ENCODE measurements around the gene PUSL1.
A peak's percentile ranks its signal among the peaks of the same experiment; 100 is the strongest.

PUSL1 gene

DNA sequence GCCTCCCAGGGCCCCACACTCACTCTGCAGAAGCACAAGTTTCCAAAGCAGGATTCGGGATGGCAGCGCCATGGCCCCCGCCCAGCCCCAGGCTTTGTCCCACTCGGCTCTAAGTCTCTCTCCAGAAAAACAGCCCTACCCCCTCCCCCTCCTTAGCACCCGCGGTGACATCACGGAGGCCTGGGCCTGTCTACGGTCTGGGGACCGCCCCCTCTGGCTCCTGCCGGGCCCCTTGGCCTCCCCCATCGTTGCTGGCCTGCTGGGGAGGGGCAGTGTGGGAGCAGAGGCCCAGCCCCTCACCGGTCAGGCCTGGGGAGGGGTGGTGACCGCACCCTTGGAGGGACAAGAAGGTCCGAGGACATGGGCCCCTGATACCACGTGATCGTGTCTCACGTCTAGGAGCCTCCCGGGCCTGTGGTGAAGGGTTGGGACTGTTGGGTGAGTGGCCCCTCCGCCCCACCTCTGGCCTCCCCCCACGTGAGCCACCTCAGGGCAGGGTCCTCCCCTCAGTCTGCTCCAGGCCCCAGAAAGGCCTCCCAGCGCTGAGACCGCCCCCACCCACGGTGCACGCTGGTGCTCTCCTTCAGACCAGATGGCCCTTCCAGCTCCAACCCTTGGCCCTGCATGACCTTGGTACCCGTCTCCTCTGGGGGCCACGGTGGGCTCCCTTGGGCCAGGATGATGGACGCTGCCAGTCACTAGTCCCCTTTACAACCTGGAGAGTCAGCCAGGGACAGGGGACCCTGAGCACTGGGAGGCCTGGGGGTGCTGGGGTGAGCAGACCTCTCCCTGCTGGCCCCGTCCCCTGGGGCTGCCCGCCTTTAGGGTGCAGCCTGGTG is 50.3 kb downstream of the PUSL1 start, which contains the start of gene MXRA8:
MXRA8 (minus strand) TSS at position 123 of the 839 bp plus-strand sequence; CDS start at position 72, 51 bp downstream.
- Histone ChIP-seq H3K4me3 (peak within 1 kb of the TSS; percentile 51), H3K9me3 (ENCODE audit: low read depth, low read length) (no peaks in the 10 kb centered on the region), H3K27ac (peak within 1 kb of the TSS; percentile 86), H3K36me3 (ENCODE audit: insufficient read depth, low read length) (no peaks in the 10 kb centered on the region), H3K9ac (ENCODE audit: insufficient read length) (peak within 1 kb of the TSS; percentile 51)
- no peak for DNase-seq (ENCODE audit: low read depth, low spot score)
- TF ChIP-seq POLR2AphosphoS5 (IDR thresholded peaks at IDR 0.05; ENCODE audit: borderline replicate concordance, low read depth, low read length), result peak; percentile 69; the same call in 1 of the 2 replicates
- no peak for TF ChIP-seq FOXP2 (optimal IDR thresholded peaks at IDR 0.05; ENCODE audit: control extremely low read depth, extremely low read length, insufficient read depth)
- no peak for TF ChIP-seq EZH2 (IDR thresholded peaks at IDR 0.05)

DNA sequence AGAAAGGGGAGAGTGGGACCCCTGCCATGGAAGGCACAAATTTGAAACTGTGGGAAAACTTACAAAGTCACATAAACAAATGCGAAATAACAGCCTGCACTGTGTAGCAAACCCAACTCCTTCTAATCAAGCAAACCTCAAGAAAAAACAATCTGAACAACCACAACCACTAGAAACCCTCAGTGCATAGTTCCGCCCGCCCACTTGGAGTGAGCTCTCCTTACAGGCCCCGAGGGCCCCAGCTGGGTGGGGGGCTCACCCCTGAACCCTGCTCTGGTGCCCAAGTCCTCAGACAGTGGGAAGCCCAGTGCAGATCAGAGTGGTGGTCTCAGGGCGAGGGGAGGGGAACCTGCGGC is 50.9 kb downstream of the PUSL1 start:
- no peaks in the 10 kb centered on the region for H3K9me3 ChIP-seq (ENCODE audit: low read depth, low read length)
- DNase-seq (ENCODE audit: low read depth, low spot score), result no peak
- TF ChIP-seq POLR2AphosphoS5 (IDR thresholded peaks at IDR 0.05; ENCODE audit: borderline replicate concordance, low read depth, low read length) (no peak), FOXP2 (optimal IDR thresholded peaks at IDR 0.05; ENCODE audit: control extremely low read depth, extremely low read length, insufficient read depth) (no peak), EZH2 (IDR thresholded peaks at IDR 0.05) (no peak)
- H3K9ac ChIP-seq (ENCODE audit: insufficient read length), result peak overlapping the region; percentile 51
- H3K4me3 ChIP-seq, result no peak overlapping the region
- peak overlapping the region; percentile 86 for H3K27ac ChIP-seq
- H3K36me3 ChIP-seq (ENCODE audit: insufficient read depth, low read length), result no peaks in the 10 kb centered on the region

DNA sequence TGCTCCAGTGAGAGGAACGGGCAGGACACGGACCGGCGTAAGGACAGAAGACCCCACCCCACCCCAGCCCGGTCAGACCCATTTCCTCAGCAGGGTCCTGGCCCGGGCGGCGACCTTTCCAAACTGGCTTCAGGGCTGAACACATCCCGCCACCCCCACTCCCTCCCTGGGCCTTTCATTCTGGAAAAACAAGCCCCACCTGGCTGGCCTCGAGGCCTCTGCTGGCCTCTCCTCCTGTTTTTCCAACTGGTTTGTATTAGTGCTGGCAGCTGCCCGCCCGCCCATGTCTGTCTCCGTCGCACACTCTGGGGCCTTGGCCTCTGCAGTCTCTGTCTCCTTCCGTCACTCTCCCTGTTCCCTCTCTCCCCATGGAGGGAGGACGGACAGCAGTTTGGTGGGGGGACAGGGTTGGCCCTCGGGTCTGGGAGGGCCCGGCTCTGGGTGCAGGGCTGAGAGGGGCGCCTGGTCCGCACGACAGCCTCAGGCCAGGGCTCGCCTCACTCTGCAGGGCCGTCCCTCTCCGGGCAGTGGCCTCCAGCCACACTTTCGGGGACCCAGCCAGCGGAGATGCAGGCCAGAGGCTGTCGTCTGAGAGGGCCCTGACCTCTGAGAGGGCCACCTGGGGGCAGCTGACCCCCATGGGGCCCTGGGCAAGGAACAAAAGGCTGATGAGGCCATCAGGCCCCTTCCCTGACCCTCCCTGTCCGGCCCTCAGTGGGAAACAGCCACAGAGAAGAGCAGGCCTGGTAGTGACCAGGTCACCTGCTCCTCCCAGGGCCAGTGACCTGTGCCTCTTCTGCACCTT is 51.5 kb downstream of the PUSL1 start:
- Histone ChIP-seq H3K27ac (peak overlapping the region; percentile 86), H3K9ac (ENCODE audit: insufficient read length) (peak overlapping the region; percentile 51), H3K4me3 (no peak overlapping the region), H3K9me3 (ENCODE audit: low read depth, low read length) (no peaks in the 10 kb centered on the region), H3K36me3 (ENCODE audit: insufficient read depth, low read length) (no peaks in the 10 kb centered on the region)
- TF ChIP-seq FOXP2 (optimal IDR thresholded peaks at IDR 0.05; ENCODE audit: control extremely low read depth, extremely low read length, insufficient read depth), result no peak
- no peak for TF ChIP-seq POLR2AphosphoS5 (IDR thresholded peaks at IDR 0.05; ENCODE audit: borderline replicate concordance, low read depth, low read length)
- no peak for TF ChIP-seq EZH2 (IDR thresholded peaks at IDR 0.05)
- DNase-seq (ENCODE audit: low read depth, low spot score), result no peak

DNA sequence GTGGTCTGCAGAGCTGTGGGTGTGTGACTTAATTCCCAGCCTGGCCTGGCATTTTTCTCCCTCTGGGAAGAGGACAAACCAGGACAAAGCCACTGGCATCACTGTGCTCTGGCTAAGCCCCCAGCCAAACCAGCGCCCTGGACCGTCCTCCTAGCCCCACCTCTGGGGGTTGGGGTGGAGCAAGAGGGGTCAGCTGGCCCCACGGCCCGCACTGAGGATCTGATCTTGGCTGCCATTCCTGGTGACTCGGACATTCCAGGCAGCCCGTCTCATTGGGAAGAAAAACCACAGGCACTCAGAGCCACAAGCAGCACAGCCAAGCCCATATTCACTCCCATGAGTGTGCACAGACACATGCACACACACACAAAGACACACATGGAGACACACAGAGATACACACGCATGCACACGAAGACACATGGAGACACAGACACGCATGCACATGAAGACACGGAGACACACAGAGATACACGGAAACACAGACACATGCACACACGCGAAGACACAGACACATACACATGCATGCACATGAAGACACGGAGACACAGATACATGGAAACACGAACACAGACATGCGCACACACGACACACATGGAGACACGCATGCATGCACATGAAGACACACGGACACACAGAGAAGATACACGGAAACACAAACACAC is 52.2 kb downstream of the PUSL1 start:
- H3K9ac ChIP-seq (ENCODE audit: insufficient read length), result no peak overlapping the region
- H3K36me3 ChIP-seq (ENCODE audit: insufficient read depth, low read length), result no peaks in the 10 kb centered on the region
- DNase-seq (ENCODE audit: low read depth, low spot score), result no peak
- H3K4me3 ChIP-seq, result peak overlapping the region; percentile 21; the same call in 1 of the 2 replicates
- H3K27ac ChIP-seq, result no peak overlapping the region
- H3K9me3 ChIP-seq (ENCODE audit: low read depth, low read length), result no peaks in the 10 kb centered on the region
- TF ChIP-seq EZH2 (IDR thresholded peaks at IDR 0.05) (no peak), FOXP2 (optimal IDR thresholded peaks at IDR 0.05; ENCODE audit: control extremely low read depth, extremely low read length, insufficient read depth) (no peak), POLR2AphosphoS5 (IDR thresholded peaks at IDR 0.05; ENCODE audit: borderline replicate concordance, low read depth, low read length) (no peak)
